Spleen (tissue), 11 donors: ENCODE measurements around the gene CEMIP. TPM values are rescaled to one million over a fixed set of nuclear protein-coding genes. Genes with fewer than 3 reads are reported as not detected.

ENCODE experiments used
- DNase-seq: peaks from one replicate; pipeline ENCODE4 v3.0.0-alpha.2; 2020
- H3K27ac ChIP-seq, 8 donors: fragments of 200-600 bp; sonication (generic) in 7 of 8; 1 replicate in 4 of 8; 2 replicates in 4 of 8; pipeline versions ENCODE4 v1.5.0 to v1.8.0; 2016 to 2021; ENCODE audit warnings: inconsistent platforms in 4 of 8, mild to moderate bottlenecking in 4 of 8, moderate library complexity in 1 of 8
- H3K27me3 ChIP-seq, 7 donors: fragments of 200-600 bp; sonication (generic) in 6 of 7; replicated peaks in 1 of 7; 1 replicate in 4 of 7; 2 replicates in 3 of 7; pipeline versions ENCODE4 v1.5.0 to v1.8.0; 2016 to 2021; ENCODE audit warnings: inconsistent platforms in 3 of 7, mild to moderate bottlenecking in 1 of 7
- H3K36me3 ChIP-seq, 6 donors: fragments of 200-600 bp; sonication (generic) in 5 of 6; 1 replicate in 4 of 6; 2 replicates in 2 of 6; pipeline versions ENCODE4 v1.5.0 to v1.8.0; 2016 to 2021; ENCODE audit warnings: inconsistent platforms in 2 of 6
- H3K4me1 ChIP-seq, 6 donors: fragments of 200-600 bp; sonication (generic) in 5 of 6; 1 replicate in 3 of 6; 2 replicates in 3 of 6; pipeline versions ENCODE4 v1.5.0 to v1.8.0; 2016 to 2021; ENCODE audit warnings: inconsistent platforms in 3 of 6
- H3K4me3 ChIP-seq, 8 donors: fragments of 200-600 bp; sonication (generic) in 7 of 8; 1 replicate in 4 of 8; 2 replicates in 4 of 8; pipeline versions ENCODE4 v1.5.0 to v1.8.0; 2016 to 2021; ENCODE audit warnings: inconsistent platforms in 4 of 8, mild to moderate bottlenecking in 4 of 8, moderate library complexity in 2 of 8
- H3K9me3 ChIP-seq, 8 donors: fragments of 200-600 bp; sonication (generic) in 7 of 8; 1 replicate in 4 of 8; 2 replicates in 4 of 8; pipeline versions ENCODE4 v1.5.0 to v1.8.0; 2016 to 2021; ENCODE audit warnings: inconsistent platforms in 4 of 8
- CTCF ChIP-seq, 11 experiments: fragments of 200-600 bp in 7 of 11; fragments of 450-650 bp in 4 of 11; sonication (generic) in 4 of 11; IDR thresholded peaks in 8 of 11; conservative IDR thresholded peaks in 3 of 11; 1 replicate in 7 of 11; 2 replicates in 4 of 11; pipeline versions ENCODE4 v1.4.0 to v1.8.0; 2016 to 2021; ENCODE audit warnings: antibody characterized with exemption in 11 of 11, inconsistent platforms in 4 of 11, mild to moderate bottlenecking in 1 of 11
- POLR2A ChIP-seq, 3 donors: fragments of 450-650 bp; IDR thresholded peaks; one replicate each; pipeline ENCODE4 v1.5.1; 2017; ENCODE audit warnings: antibody characterized with exemption in 3 of 3, mild to moderate bottlenecking in 1 of 3
- POLR2AphosphoS5 ChIP-seq, 3 donors: sonication (generic); formaldehyde crosslinking; IDR thresholded peaks; one replicate each; pipeline ENCODE4 v1.5.1; 2017; ENCODE audit warnings: antibody characterized with exemption in 3 of 3
- WGBS, 5 donors: extraction: QIAGEN DNeasy Blood & Tissue Kit in 3 of 5; methylation state at CpG; one replicate each; pipeline versions ENCODE4 v1.1.5 to v1.1.7; 2013 to 2018; 5-methylcytosine and 5-hydroxymethylcytosine counted together
- intact Hi-C: fragments of 100-400 bp; cut with DNase I; formaldehyde crosslinking; loops from one replicate; pipeline ENCODE4 v1.15.0; 2023; ENCODE audit warnings: low total_unique reads
- polyA plus RNA-seq, 3 donors: library from polyadenylated mRNA; stranded (reverse); fragments of 200-250 nt; gene quantifications; one replicate each; pipeline ENCODE4 v1.2.1, GENCODE V29; 2013
- total RNA-seq, 7 donors: library from RNA; depleted of rRNA in 3 of 7; stranded (reverse); fragments of >200 nt in 3 of 7; fragmentation: NEBNext Ultra II Directional in 4 of 7; extraction: Animal tissue kit (Norgen Biotek cat#: 25700) in 4 of 7; gene quantifications; one replicate each; pipeline versions ENCODE4 v1.1.0 to v1.2.1, GENCODE V29; 2016 to 2021
- donor health status: healthy with polysubstance abuse.
- donor health status: DM: no; HTN: no; CAD: no; lungs with moderate emphysema.
- donor health status: DM: no; HTN: no; CAD: no.
- donor health status: Bipolar disorder and iron deficiency.
- donor health status: healthy.
- donor health status: DM: no; HTN: no; CAD: no.
- donor health status: DM: yes; HTN: yes; CAD: no.

CEMIP gene
- total and polyA plus RNA-seq, 10 donors: 0.20 to 3.0 (median 1.0) TPM; not detected in 1

- no peaks in the 10 kb centered on the region for H3K36me3 ChIP-seq
- 77 to 87% (median 86%) methylated on average over 5 of the region's 5 CpGs for WGBS, 5 donors
These were observed 62.4 kb downstream of the CEMIP start for GRCh38 chr15:80841541-80841940.

GRCh38 chr15:80844011-80844732, 65.0 kb downstream of the CEMIP start:
- TF ChIP-seq POLR2AphosphoS5 (IDR thresholded peaks at IDR 0.05): no peak
- TF ChIP-seq POLR2A (IDR thresholded peaks at IDR 0.05): no peak
- TF ChIP-seq CTCF (IDR thresholded peaks at IDR 0.05 in 8 of 11, conservative IDR thresholded peaks at IDR 0.05 in 3 of 11): no peak
- Histone ChIP-seq H3K9me3 (no peaks in the 10 kb centered on the region), H3K4me1 (peaks cover 0 to 3% (median 0%) of the 10 kb centered on the region in 6 donors), H3K27me3 (peaks cover 0 to 14% (median 0%) of the 10 kb centered on the region in 7 donors), H3K27ac (no peak overlapping the region), H3K36me3 (no peaks in the 10 kb centered on the region), H3K4me3 (no peak overlapping the region)
- intact Hi-C loops: no loop called here
- no peak for DNase-seq
- WGBS, 5 donors: 83 to 89% (median 85%) methylated on average over 10 to 11 of the region's 11 CpGs

More at GRCh38 chr15:80841541-80841940, 62.4 kb downstream of the CEMIP start:
- intact Hi-C loops: no loop called here
- Histone ChIP-seq H3K9me3 (no peaks in the 10 kb centered on the region), H3K4me1 (peaks cover 0 to 3% (median 0%) of the 10 kb centered on the region in 6 donors), H3K27me3 (peaks cover 0 to 7% (median 0%) of the 10 kb centered on the region in 7 donors), H3K27ac (no peak overlapping the region), H3K4me3 (no peak overlapping the region)
- TF ChIP-seq POLR2AphosphoS5 (IDR thresholded peaks at IDR 0.05): no peak
- TF ChIP-seq CTCF (IDR thresholded peaks at IDR 0.05 in 8 of 11, conservative IDR thresholded peaks at IDR 0.05 in 3 of 11): no peak
- no peak for DNase-seq

- intact Hi-C loops: no loop called here
- 71 to 80% (median 75%) methylated on average over 11 of the region's 11 CpGs for WGBS, 5 donors
- peaks cover 0 to 32% (median 0%) of the 10 kb centered on the region in 7 donors for H3K27me3 ChIP-seq
- no peak for DNase-seq
- TF ChIP-seq POLR2A (IDR thresholded peaks at IDR 0.05) (no peak), POLR2AphosphoS5 (IDR thresholded peaks at IDR 0.05) (no peak), CTCF (IDR thresholded peaks at IDR 0.05 in 8 of 11, conservative IDR thresholded peaks at IDR 0.05 in 3 of 11) (no peak)
- no peaks in the 10 kb centered on the region for H3K36me3 ChIP-seq
- no peaks in the 10 kb centered on the region for H3K4me1 ChIP-seq
- no peak overlapping the region for H3K27ac ChIP-seq
- H3K4me3 ChIP-seq: no peak overlapping the region
- H3K9me3 ChIP-seq: no peaks in the 10 kb centered on the region
These were observed 67.1 kb downstream of the CEMIP start for GRCh38 chr15:80846031-80846815.

- WGBS, 5 donors: 52 to 73% (median 54%) methylated on average over 8 of the region's 8 CpGs
- Histone ChIP-seq H3K27me3 (peaks cover 0 to 32% (median 0%) of the 10 kb centered on the region in 7 donors), H3K4me1 (no peaks in the 10 kb centered on the region), H3K9me3 (no peaks in the 10 kb centered on the region), H3K27ac (no peak overlapping the region), H3K4me3 (no peak overlapping the region), H3K36me3 (no peaks in the 10 kb centered on the region)
- DNase-seq: no peak
- TF ChIP-seq CTCF (IDR thresholded peaks at IDR 0.05 in 8 of 11, conservative IDR thresholded peaks at IDR 0.05 in 3 of 11) (no peak), POLR2A (IDR thresholded peaks at IDR 0.05) (no peak), POLR2AphosphoS5 (IDR thresholded peaks at IDR 0.05) (no peak)
- intact Hi-C loops: no loop called here
These were observed 70.1 kb downstream of the CEMIP start for GRCh38 chr15:80849308-80849707.
